H1 (cell line): ENCODE measurements around the gene SHISAL1. TPM values are rescaled to one million over a fixed set of nuclear protein-coding genes. Genes with fewer than 3 reads are reported as not detected.

Experiments
- CTCF ChIA-PET: fragments of 300-600 bp; sonication (Branson Sonifier 250); formaldehyde crosslinking; loops from one replicate; lab custom pipeline; 2021; ENCODE audit not compliant: partially characterized antibody; lab: Charles Lee
- POLR2A ChIA-PET: fragments of 300-600 bp; sonication (Branson Sonifier 250); formaldehyde crosslinking; loops from one replicate; lab custom pipeline; 2021; ENCODE audit warnings: inconsistent platforms; ENCODE audit not compliant: partially characterized antibody; lab: Charles Lee
- DNase-seq, 2 experiments: peaks; one replicate each; pipeline versions ENCODE4 v3.0.0 to v3.0.0-alpha.2; 2010 to 2022; ENCODE audit warnings: low spot score in 2 of 2, low read depth in 1 of 2, mixed read lengths in 1 of 2
- FAIRE-seq: peaks from 2 replicates; lab custom pipeline; 2011; peaks lifted over from hg19 to GRCh38; lab: Jason Lieb, UNC
- H2AFZ ChIP-seq: 2 replicates; pipeline ENCODE4 v1.8.1; 2012; ENCODE audit warnings: low read length, inconsistent platforms
- H2AK5ac ChIP-seq: 2 replicates; pipeline ENCODE4 v1.6.1; 2013; ENCODE audit warnings: low read depth, low read length
- H2BK120ac ChIP-seq: replicated peaks from 2 replicates; pipeline ENCODE3; 2013; ENCODE audit warnings: low read depth, low read length, inconsistent platforms
- H2BK12ac ChIP-seq: 2 replicates; pipeline ENCODE4 v1.6.1; 2013; ENCODE audit warnings: low read depth, low read length
- H2BK15ac ChIP-seq: 2 replicates; pipeline ENCODE4 v1.6.1; 2013; ENCODE audit warnings: low read length
- H2BK20ac ChIP-seq: 2 replicates; pipeline ENCODE4 v1.6.1; 2013; ENCODE audit warnings: low read length
- H2BK5ac ChIP-seq: 2 replicates; pipeline ENCODE4 v1.6.1; 2013; ENCODE audit warnings: low read depth, low read length
- H3K14ac ChIP-seq: 2 replicates; pipeline ENCODE4 v1.6.1; 2013; ENCODE audit warnings: inconsistent platforms; ENCODE audit not compliant: insufficient read length
- H3K18ac ChIP-seq: 2 replicates; pipeline ENCODE4 v1.6.1; 2013; ENCODE audit warnings: low read length; ENCODE audit errors: extremely low read depth
- H3K23ac ChIP-seq: 2 replicates; pipeline ENCODE4 v1.6.1; 2013; ENCODE audit warnings: inconsistent platforms; ENCODE audit not compliant: insufficient read length
- H3K23me2 ChIP-seq: 2 replicates; pipeline ENCODE4 v1.6.1; 2013; ENCODE audit warnings: low read depth, low read length
- H3K27ac ChIP-seq: 2 replicates; pipeline ENCODE4 v1.6.1; 2011; ENCODE audit warnings: low read depth, low read length, inconsistent platforms
- H3K27me3 ChIP-seq, 4 experiments: replicated peaks in 1 of 4; 1 replicate in 1 of 4; 2 replicates in 3 of 4; pipeline versions ENCODE4 v1.6.1 to v1.8.1; 2011 to 2013; ENCODE audit warnings: low read length in 3 of 4, mild to moderate bottlenecking in 3 of 4, inconsistent platforms in 2 of 4, mixed read lengths in 2 of 4, moderate library complexity in 1 of 4; ENCODE audit not compliant: control insufficient read depth in 3 of 4, insufficient read depth in 3 of 4; ENCODE audit errors: extremely low read depth in 1 of 4
- H3K36me3 ChIP-seq, 4 experiments: 2 replicates each; pipeline versions ENCODE4 v1.6.1 to v1.8.1; 2011 to 2013; ENCODE audit warnings: mild to moderate bottlenecking in 4 of 4, low read length in 3 of 4, moderate library complexity in 2 of 4, control low read depth in 1 of 4, inconsistent platforms in 1 of 4; ENCODE audit not compliant: insufficient read depth in 4 of 4, control insufficient read depth in 2 of 4
- H3K4ac ChIP-seq: replicated peaks from 2 replicates; pipeline ENCODE3; 2013; ENCODE audit warnings: low read length, low read depth, mixed read lengths, inconsistent platforms; ENCODE audit not compliant: insufficient read length
- H3K4me1 ChIP-seq, 4 experiments: replicated peaks in 1 of 4; 1 replicate in 1 of 4; 2 replicates in 3 of 4; pipeline versions ENCODE4 v1.6.1 to v1.8.1; 2011 to 2013; ENCODE audit warnings: low read length in 3 of 4, inconsistent platforms in 2 of 4, mixed read lengths in 1 of 4; ENCODE audit not compliant: insufficient read depth in 4 of 4, control insufficient read depth in 3 of 4
- H3K4me2 ChIP-seq, 2 experiments: 2 replicates each; pipeline versions ENCODE4 v1.6.1 to v1.8.1; 2011 to 2013; ENCODE audit warnings: low read depth in 2 of 2, low read length in 2 of 2, control low read depth in 1 of 2, inconsistent platforms in 1 of 2, mild to moderate bottlenecking in 1 of 2; ENCODE audit not compliant: insufficient read depth in 1 of 2
- H3K4me3 ChIP-seq, 4 experiments: fragments of 200-600, 300-600 bp in 1 of 4; sonication (generic), shearing (Covaris generic), sonication (Bioruptor Twin) in 1 of 4; 2 replicates each; pipeline versions ENCODE4 v1.5.1 to v1.8.1; 2011 to 2016; ENCODE audit warnings: low read length in 4 of 4, low read depth in 3 of 4, control low read depth in 2 of 4, inconsistent platforms in 2 of 4, mild to moderate bottlenecking in 2 of 4, mixed read lengths in 1 of 4, moderate library complexity in 1 of 4; ENCODE audit not compliant: insufficient read depth in 2 of 4; ENCODE audit errors: extremely low read depth in 1 of 4
- H3K56ac ChIP-seq: replicated peaks from 2 replicates; pipeline ENCODE3; 2013; ENCODE audit warnings: low read depth, mild to moderate bottlenecking, mixed read lengths, low read length, inconsistent platforms; ENCODE audit not compliant: insufficient read length
- H3K79me1 ChIP-seq: 2 replicates; pipeline ENCODE4 v1.6.1; 2013; ENCODE audit warnings: low read depth, low read length, control low read depth
- H3K79me2 ChIP-seq, 2 experiments: 2 replicates each; pipeline versions ENCODE4 v1.6.1 to v1.8.1; 2012 to 2013; ENCODE audit warnings: low read length in 2 of 2, mild to moderate bottlenecking in 2 of 2, inconsistent platforms in 1 of 2; ENCODE audit not compliant: insufficient read depth in 2 of 2, control insufficient read depth in 1 of 2
- H3K9ac ChIP-seq, 4 experiments: replicated peaks in 1 of 4; 1 replicate in 1 of 4; 2 replicates in 3 of 4; pipeline versions ENCODE4 v1.6.1 to v1.8.1; 2011 to 2013; ENCODE audit warnings: low read depth in 3 of 4, low read length in 3 of 4, control low read depth in 2 of 4, mild to moderate bottlenecking in 2 of 4, moderate library complexity in 2 of 4, inconsistent platforms in 1 of 4; ENCODE audit errors: extremely low read depth in 1 of 4
- H3K9me3 ChIP-seq, 2 experiments: 2 replicates each; pipeline versions ENCODE4 v1.6.1 to v1.8.1; 2012 to 2013; ENCODE audit warnings: mild to moderate bottlenecking in 2 of 2, moderate library complexity in 2 of 2, control low read depth in 1 of 2, inconsistent platforms in 1 of 2, low read depth in 1 of 2, low read length in 1 of 2, mixed read lengths in 1 of 2; ENCODE audit not compliant: insufficient read depth in 2 of 2
- H4K20me1 ChIP-seq, 2 experiments: replicated peaks in 1 of 2; 2 replicates each; pipeline versions ENCODE3 to v1.8.1; 2011 to 2013; ENCODE audit warnings: inconsistent platforms in 2 of 2, low read length in 2 of 2, mild to moderate bottlenecking in 1 of 2; ENCODE audit not compliant: insufficient read depth in 2 of 2, control insufficient read depth in 1 of 2
- H4K5ac ChIP-seq: 2 replicates; pipeline ENCODE4 v1.6.1; 2013; ENCODE audit warnings: low read length, low read depth, mixed read lengths, inconsistent platforms; ENCODE audit not compliant: insufficient read length
- H4K8ac ChIP-seq: 2 replicates; pipeline ENCODE4 v1.8.0; 2013; ENCODE audit warnings: mild to moderate bottlenecking, moderate library complexity, low read length, inconsistent platforms; ENCODE audit not compliant: insufficient read depth; ENCODE audit errors: extremely low read depth
- H4K91ac ChIP-seq: replicated peaks from 2 replicates; pipeline ENCODE3; 2013; ENCODE audit warnings: low read length, mixed read lengths, inconsistent platforms; ENCODE audit not compliant: insufficient read length
- BCL11A ChIP-seq, 2 experiments: IDR thresholded peaks; one replicate each; pipeline ENCODE4 v1.6.1; 2011; ENCODE audit warnings: low read depth in 2 of 2, low read length in 2 of 2, mild to moderate bottlenecking in 2 of 2
- CBX5 ChIP-seq: fragments of 300-800, 300-1000 bp; sonication (generic); IDR thresholded peaks from 2 replicates; pipeline ENCODE4 v1.7.1; 2016; ENCODE audit warnings: antibody characterized with exemption, low read length, low read depth
- CHD2 ChIP-seq: IDR thresholded peaks from 2 replicates; pipeline ENCODE4 v1.6.1; 2012; ENCODE audit warnings: low read length, improper control_type of control experiment
- EZH2 ChIP-seq: fragments of 200-600 bp; sonication (generic); IDR thresholded peaks from 2 replicates; pipeline ENCODE4 v1.7.1; 2012; ENCODE audit warnings: low read depth, mild to moderate bottlenecking, moderate library complexity, low read length, inconsistent platforms; ENCODE audit not compliant: severe bottlenecking
- KDM1A ChIP-seq: fragments of 200-600, 300-600 bp; sonication (generic); IDR thresholded peaks from 2 replicates; pipeline ENCODE4 v1.7.1; 2016; ENCODE audit warnings: mild to moderate bottlenecking, low read length, borderline replicate concordance
- KDM4A ChIP-seq: IDR thresholded peaks from one replicate; pipeline ENCODE4 v1.7.1; 2012; ENCODE audit warnings: low read depth, mild to moderate bottlenecking, moderate library complexity, low read length, inconsistent platforms; ENCODE audit not compliant: severe bottlenecking
- KDM5A ChIP-seq: fragments of 200-600 bp; IDR thresholded peaks from 2 replicates; pipeline ENCODE4 v1.7.1; 2012; ENCODE audit warnings: mild to moderate bottlenecking, low read length, inconsistent platforms, mixed read lengths
- MAFK ChIP-seq: IDR thresholded peaks from 2 replicates; pipeline ENCODE4 v1.6.1; 2012; ENCODE audit warnings: low read depth, mild to moderate bottlenecking, improper control_type of control experiment, low read length
- NRF1 ChIP-seq: IDR thresholded peaks from 2 replicates; pipeline ENCODE4 v1.6.1; 2011; ENCODE audit warnings: mild to moderate bottlenecking, low read depth, low read length, improper control_type of control experiment
- POU5F1 ChIP-seq: IDR thresholded peaks from 2 replicates; pipeline ENCODE4 v1.6.1; 2011; ENCODE audit warnings: low read depth, mild to moderate bottlenecking, low read length, moderate library complexity
- RAD21 ChIP-seq, 2 experiments: IDR thresholded peaks in 1 of 2; conservative IDR thresholded peaks in 1 of 2; 2 replicates each; pipeline ENCODE4 v1.6.1; 2011; ENCODE audit warnings: low read depth in 2 of 2, low read length in 2 of 2, improper control_type of control experiment in 1 of 2, inconsistent platforms in 1 of 2, mild to moderate bottlenecking in 1 of 2, moderate library complexity in 1 of 2
- RBBP5 ChIP-seq: IDR thresholded peaks from 2 replicates; pipeline ENCODE4 v1.7.1; 2012; ENCODE audit warnings: low read depth, mild to moderate bottlenecking, inconsistent platforms, low read length, moderate library complexity, borderline replicate concordance
- SIN3A ChIP-seq, 2 experiments: IDR thresholded peaks in 1 of 2; conservative IDR thresholded peaks in 1 of 2; 2 replicates each; pipeline ENCODE4 v1.6.1; 2011 to 2012; ENCODE audit warnings: low read length in 2 of 2, improper control_type of control experiment in 1 of 2, low read depth in 1 of 2, mild to moderate bottlenecking in 1 of 2
- SIRT6 ChIP-seq: IDR thresholded peaks from one replicate; pipeline ENCODE4 v1.7.1; 2012; ENCODE audit warnings: low read length, inconsistent platforms
- WGBS, 2 experiments: shearing (Covaris generic) in 1 of 2; methylation state at CpG; one replicate each; pipeline versions ENCODE4 v1.1.6 to v1.1.7; 2013 to 2015; ENCODE audit warnings: low lambda C conversion rate in 2 of 2, mixed read lengths in 2 of 2, inconsistent platforms in 1 of 2, low coverage in 1 of 2, missing lambda C conversion rate in 1 of 2; ENCODE audit not compliant: insufficient replicate concordance in 2 of 2, insufficient coverage in 1 of 2, insufficient read length in 1 of 2; ENCODE audit errors: extremely low coverage in 1 of 2, missing lambda C conversion rate in 1 of 2; 5-methylcytosine and 5-hydroxymethylcytosine counted together
- polyA plus RNA-seq, 7 experiments: library from polyadenylated mRNA; depleted of rRNA in 3 of 7; stranded (reverse) in 5 of 7; unstranded in 2 of 7; fragments of >200 nt in 5 of 7; fragments of 200-250 nt in 2 of 7; gene quantifications; 1 replicate in 5 of 7; 2 replicates in 1 of 7; 4 replicates in 1 of 7; pipeline versions ENCODE4 v1.2.1 to v1.2.3, GENCODE V29; 2011 to 2013; ENCODE audit warnings: missing spikeins in 2 of 7, mixed read lengths in 2 of 7
- total RNA-seq: library from RNA; stranded (reverse); fragmentation: NEBNext Ultra II Directional; extraction: Animal tissue kit (Norgen Biotek cat#: 25700); gene quantifications from 2 replicates; pipeline ENCODE4 v1.2.1, GENCODE V29; 2021

SHISAL1 gene
- total and polyA plus RNA-seq, 2 of the 8 experiments (the other 6 are each of a cell fraction or from before 2014, with no cell fraction given): 3.7 to 5.8 TPM

DNA sequence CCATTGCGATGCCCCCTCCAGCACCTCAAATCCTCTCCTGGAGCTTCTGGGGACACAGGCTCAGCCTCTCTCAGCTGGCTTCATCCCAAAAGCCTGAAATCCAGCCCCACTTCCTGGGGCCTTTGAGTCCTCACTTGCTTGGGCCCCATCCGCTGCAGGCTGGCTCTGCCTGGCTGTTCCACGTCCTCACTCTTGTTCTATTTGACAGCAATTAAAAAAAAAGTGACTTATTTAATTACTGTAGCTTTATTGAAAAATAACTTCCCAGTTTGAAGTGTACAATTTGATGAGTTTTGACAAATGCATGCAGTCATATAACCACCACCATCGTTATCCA lies 104.8 kb downstream of the SHISAL1 start:
- no peaks in the 10 kb centered on the region; the same call in 1 of the 2 replicates for H3K23me2 ChIP-seq
- no peak overlapping the region for H4K91ac ChIP-seq
- 92% methylated on average over 4 of the region's 4 CpGs; no CpG with 5 or more reads in 1 of the 2 experiments for WGBS, 2 experiments
- no peaks in the 10 kb centered on the region for H3K36me3 ChIP-seq
- no peaks in the 10 kb centered on the region for H3K79me2 ChIP-seq
- no peak overlapping the region for H3K23ac ChIP-seq
- no peaks in the 10 kb centered on the region for H3K79me1 ChIP-seq
- no peak overlapping the region for H4K5ac ChIP-seq
- no peak overlapping the region for H3K4me3 ChIP-seq
- FAIRE-seq (no peak), DNase-seq (no peak)
- H2AK5ac ChIP-seq: peak overlapping the region; percentile 13; the same call in 1 of the 2 replicates
- H3K27ac ChIP-seq: no peak overlapping the region
- H3K18ac ChIP-seq: no peak overlapping the region
- H3K4me2 ChIP-seq: no peak overlapping the region
- no peak overlapping the region for H2BK20ac ChIP-seq
- no peak overlapping the region for H2BK12ac ChIP-seq
- no peak overlapping the region for H4K8ac ChIP-seq
- H3K14ac ChIP-seq: no peak overlapping the region
- no peak overlapping the region for H2BK15ac ChIP-seq
- H3K4ac ChIP-seq: no peak overlapping the region
- H3K9ac ChIP-seq: no peak overlapping the region
- CTCF ChIA-PET: interaction anchor here (0.7 to 0.9 kb wide), 3 partner anchors 9 to 55 kb away, joined by 3 read pairs; no protein-coding TSS in a partner anchor
- H3K27me3 ChIP-seq: no peaks in the 10 kb centered on the region
- no peak overlapping the region for H2BK5ac ChIP-seq
- H3K9me3 ChIP-seq: no peaks in the 10 kb centered on the region
- no peaks in the 10 kb centered on the region for H4K20me1 ChIP-seq
- POLR2A ChIA-PET: interaction anchor here (0.6 to 1.3 kb wide), 2 partner anchors 11 to 13 kb away, joined by 3 read pairs; no protein-coding TSS in a partner anchor
- peak overlapping the region; percentile 9; the same call in 1 of the 2 replicates for H2AFZ ChIP-seq
- no peak overlapping the region for H2BK120ac ChIP-seq
- H3K56ac ChIP-seq: no peak overlapping the region
- no peaks in the 10 kb centered on the region; a peak in 1 of 7 replicates for H3K4me1 ChIP-seq
- TF ChIP-seq EZH2: no peak
- TF ChIP-seq SIN3A (conservative IDR thresholded peaks at IDR 0.05 in 1 of 2, IDR thresholded peaks at IDR 0.05 in 1 of 2; ENCODE audit: low read depth in 1 of 2, low read length in 2 of 2): no peak
- TF ChIP-seq SIRT6: no peak
- TF ChIP-seq CHD2: no peak
- TF ChIP-seq KDM1A: no peak
- no peak for TF ChIP-seq RBBP5
- no peak for TF ChIP-seq KDM4A
- TF ChIP-seq BCL11A (IDR thresholded peaks at IDR 0.05; ENCODE audit: low read depth in 2 of 2, low read length in 2 of 2): no peak
- TF ChIP-seq KDM5A: no peak
- no peak for TF ChIP-seq RAD21 (IDR thresholded peaks at IDR 0.05 in 1 of 2, conservative IDR thresholded peaks at IDR 0.05 in 1 of 2; ENCODE audit: low read depth in 2 of 2, low read length in 2 of 2)
- no peak for TF ChIP-seq CBX5
- no peak for TF ChIP-seq POU5F1
- no peak for TF ChIP-seq NRF1
- TF ChIP-seq MAFK: no peak
